NCI-H2227 (cell line): Measurements from ENCODE around the gene FGL2.
"Not testable (repeated sequence)": the region's sequence is repeated elsewhere in the genome, so short reads cannot be mapped to it uniquely, and the experiment has no call there.

Source experiments
- DNase-seq: peaks from one replicate; lab custom pipeline; 2025; ENCODE audit not compliant: unreplicated experiment; lab: John Stamatoyannopoulos, UW

The FGL2 gene

GRCh38 chr7:77171073-77171472 lies 28.5 kb downstream of the FGL2 start:
- DNase-seq = not testable (repeated sequence)

GRCh38 chr7:77157446-77157845 lies 42.2 kb downstream of the FGL2 start:
- no peak for DNase-seq

DNA sequence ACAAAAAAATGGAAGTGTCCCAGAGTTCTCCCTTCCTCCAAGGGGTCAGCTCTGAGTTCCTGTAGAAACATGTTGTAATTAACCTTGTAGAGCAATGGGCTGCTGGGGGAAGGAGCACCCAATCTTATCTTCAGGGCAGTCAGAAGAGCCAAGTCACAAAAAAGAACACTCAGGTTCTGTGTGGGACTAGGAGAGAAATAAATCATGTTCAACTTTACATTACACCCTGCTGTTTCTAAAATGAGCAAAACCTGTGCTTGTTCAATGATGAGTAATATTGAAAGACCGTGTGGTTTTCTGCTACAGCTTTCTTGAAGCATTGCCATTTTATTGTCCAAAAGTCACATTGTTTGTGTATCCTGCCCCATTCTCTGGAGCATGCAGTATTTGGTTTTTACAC lies 42.6 kb downstream of the FGL2 start:
- DNase-seq = not testable (repeated sequence)

DNA sequence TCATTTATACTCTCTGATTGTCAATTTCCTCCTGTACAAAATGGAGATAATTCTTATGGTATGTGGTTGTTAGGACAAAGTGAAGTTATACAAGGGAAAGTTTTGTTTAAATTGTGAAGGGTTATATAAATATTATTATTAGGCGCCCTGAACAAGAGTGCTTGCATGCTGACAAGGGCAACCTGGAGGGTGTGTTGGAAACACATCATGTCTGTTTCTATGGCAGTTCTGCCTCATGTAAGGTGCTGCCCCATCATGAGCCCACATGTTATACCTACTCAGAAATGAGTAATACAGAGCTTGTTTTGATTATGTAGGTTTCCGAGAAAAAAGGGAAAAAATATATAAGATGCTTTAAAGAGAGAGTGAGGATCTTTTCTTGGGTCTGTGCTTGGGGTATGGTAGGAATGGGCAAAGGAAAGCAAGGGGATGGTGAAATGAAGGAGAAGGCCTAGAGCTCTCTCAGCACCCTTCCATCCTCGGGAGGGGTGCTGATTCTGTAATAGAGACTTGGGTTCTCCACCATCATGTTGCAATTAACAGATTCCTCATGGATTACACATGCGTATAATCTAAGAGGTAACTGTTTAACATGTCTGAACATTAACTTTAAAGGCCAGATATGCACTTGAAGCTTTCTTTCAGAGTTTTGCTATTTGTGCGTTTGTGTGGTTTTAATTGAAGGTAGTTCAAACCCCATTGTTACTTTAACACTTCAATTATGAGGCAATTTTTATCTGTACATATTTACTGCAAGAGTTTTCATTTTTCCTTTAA lies 43.8 kb downstream of the FGL2 start:
- DNase-seq = not testable (repeated sequence)

- not testable (repeated sequence) for DNase-seq
Observed at GRCh38 chr7:77154917-77155464, 44.6 kb downstream of the FGL2 start.

DNA sequence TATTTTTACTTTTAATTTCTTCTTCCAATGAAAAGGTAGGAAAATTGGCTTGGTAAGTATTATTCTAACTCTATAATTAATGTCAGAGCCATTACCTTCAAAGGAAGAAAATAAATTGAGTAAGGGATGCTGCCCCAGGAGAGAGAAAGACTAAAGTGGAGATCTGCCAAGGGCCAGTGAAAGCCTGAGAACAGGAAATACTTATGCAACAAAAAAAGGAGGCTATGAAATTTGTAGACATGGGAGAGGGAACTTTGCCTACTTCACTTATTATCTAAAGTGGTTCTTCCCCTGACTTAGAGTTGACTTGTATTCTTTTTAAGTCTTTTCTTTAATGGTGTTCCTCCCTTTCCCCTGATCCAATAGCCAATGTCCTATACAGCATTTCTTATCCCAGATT lies 47.4 kb downstream of the FGL2 start:
- DNase-seq = not testable (repeated sequence)
